BJ (cell line): ENCODE measurements around the gene MRPS24. TPM values are rescaled to one million over a fixed set of nuclear protein-coding genes. Genes with fewer than 3 reads are reported as not detected.
"Not testable (repeated sequence)": the region's sequence is repeated elsewhere in the genome, so short reads cannot be mapped to it uniquely, and the experiment has no call there.

Experiments
- CTCF ChIA-PET: fragments of 350-600 bp; formaldehyde crosslinking; extraction: SDS; loops from one replicate; lab custom pipeline; 2021; ENCODE audit warnings: antibody characterized with exemption, inconsistent platforms; lab: Yijun Ruan, JAX
- POLR2A ChIA-PET: fragments of 300-600 bp; sonication (Branson Sonifier 250); formaldehyde crosslinking; extraction: SDS; loops from one replicate; lab custom pipeline; 2021; ENCODE audit warnings: antibody characterized with exemption; lab: Charles Lee
- DNase-seq: peaks from one replicate; pipeline ENCODE4 v3.0.0-alpha.2; 2011; ENCODE audit warnings: low read depth
- H3K27me3 ChIP-seq: 2 replicates; pipeline ENCODE4 v1.6.0; 2011; ENCODE audit warnings: low read length; ENCODE audit not compliant: control insufficient read depth, insufficient read depth
- H3K36me3 ChIP-seq: 2 replicates; pipeline ENCODE4 v1.5.1; 2011; ENCODE audit warnings: low read length; ENCODE audit not compliant: control insufficient read depth, insufficient read depth
- H3K4me3 ChIP-seq: 2 replicates; pipeline ENCODE4 v1.5.1; 2011; ENCODE audit warnings: low read depth, mild to moderate bottlenecking, control low read depth, low read length
- polyA plus RNA-seq: library from polyadenylated mRNA; depleted of rRNA; stranded (reverse); fragments of >200 nt; gene quantifications from 2 replicates; pipeline ENCODE4 v1.2.3, GENCODE V29; 2011
- TF ChIP-seq, protein P1 (sequence below): IDR thresholded peaks from 2 replicates; pipeline ENCODE4 v1.5.1; 2011; ENCODE audit warnings: low read depth, mild to moderate bottlenecking, control low read depth, inconsistent platforms, low read length, moderate library complexity; ENCODE audit not compliant: insufficient read depth

The MRPS24 gene
- polyA plus RNA-seq, 1 experiment = 229 TPM

DNA sequence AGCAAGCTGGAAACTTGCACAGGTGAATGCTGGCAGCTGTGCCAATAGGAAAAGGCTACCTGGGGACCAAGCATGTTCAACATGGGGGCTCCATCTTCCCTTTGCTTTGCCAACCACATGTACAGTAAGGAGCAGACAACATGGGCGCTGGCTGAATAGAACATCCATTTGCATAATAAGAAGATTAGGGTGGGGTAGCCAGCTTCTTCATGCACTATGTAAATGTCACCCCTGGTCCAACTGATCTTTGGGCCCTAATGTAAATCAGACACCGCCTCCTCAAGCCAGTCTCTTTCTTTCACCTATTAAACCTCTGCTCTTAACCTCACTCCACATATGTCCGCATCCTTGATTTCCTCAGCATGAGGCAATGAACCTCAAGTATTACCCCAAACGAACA is 26.0 kb downstream of the MRPS24 start:
- no peak overlapping the region for H3K4me3 ChIP-seq
- TF ChIP-seq, protein P1, sequence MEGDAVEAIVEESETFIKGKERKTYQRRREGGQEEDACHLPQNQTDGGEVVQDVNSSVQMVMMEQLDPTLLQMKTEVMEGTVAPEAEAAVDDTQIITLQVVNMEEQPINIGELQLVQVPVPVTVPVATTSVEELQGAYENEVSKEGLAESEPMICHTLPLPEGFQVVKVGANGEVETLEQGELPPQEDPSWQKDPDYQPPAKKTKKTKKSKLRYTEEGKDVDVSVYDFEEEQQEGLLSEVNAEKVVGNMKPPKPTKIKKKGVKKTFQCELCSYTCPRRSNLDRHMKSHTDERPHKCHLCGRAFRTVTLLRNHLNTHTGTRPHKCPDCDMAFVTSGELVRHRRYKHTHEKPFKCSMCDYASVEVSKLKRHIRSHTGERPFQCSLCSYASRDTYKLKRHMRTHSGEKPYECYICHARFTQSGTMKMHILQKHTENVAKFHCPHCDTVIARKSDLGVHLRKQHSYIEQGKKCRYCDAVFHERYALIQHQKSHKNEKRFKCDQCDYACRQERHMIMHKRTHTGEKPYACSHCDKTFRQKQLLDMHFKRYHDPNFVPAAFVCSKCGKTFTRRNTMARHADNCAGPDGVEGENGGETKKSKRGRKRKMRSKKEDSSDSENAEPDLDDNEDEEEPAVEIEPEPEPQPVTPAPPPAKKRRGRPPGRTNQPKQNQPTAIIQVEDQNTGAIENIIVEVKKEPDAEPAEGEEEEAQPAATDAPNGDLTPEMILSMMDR = no peak
- no peak for DNase-seq
- ChIA-PET POLR2A (no interaction called here), CTCF (interaction anchor here (0.7 to 2.4 kb wide), 3 partner anchors 34 to 261 kb away, joined by 3 to 9 read pairs (median 3); partner anchors contain the start of gene STK17A)
- no peaks in the 10 kb centered on the region for H3K36me3 ChIP-seq
- H3K27me3 ChIP-seq = peaks cover 2% of the 10 kb centered on the region; the same call in 1 of the 2 replicates

- peaks cover 2% of the 10 kb centered on the region; the same call in 1 of the 2 replicates for H3K27me3 ChIP-seq
- ChIA-PET POLR2A (no interaction called here), CTCF (interaction anchor here (0.6 to 6.1 kb wide), 41 partner anchors 9 to 919 kb away, joined by 3 to 66 read pairs (median 4); partner anchors contain the start of genes BLVRA, COA1, MRPL32 and PSMA2)
- TF ChIP-seq, protein P1 = no peak
- H3K36me3 ChIP-seq = no peaks in the 10 kb centered on the region
- no peak for DNase-seq
- H3K4me3 ChIP-seq = no peak overlapping the region
These were observed 31.1 kb downstream of the MRPS24 start for GRCh38 chr7:43838201-43838658.

DNA sequence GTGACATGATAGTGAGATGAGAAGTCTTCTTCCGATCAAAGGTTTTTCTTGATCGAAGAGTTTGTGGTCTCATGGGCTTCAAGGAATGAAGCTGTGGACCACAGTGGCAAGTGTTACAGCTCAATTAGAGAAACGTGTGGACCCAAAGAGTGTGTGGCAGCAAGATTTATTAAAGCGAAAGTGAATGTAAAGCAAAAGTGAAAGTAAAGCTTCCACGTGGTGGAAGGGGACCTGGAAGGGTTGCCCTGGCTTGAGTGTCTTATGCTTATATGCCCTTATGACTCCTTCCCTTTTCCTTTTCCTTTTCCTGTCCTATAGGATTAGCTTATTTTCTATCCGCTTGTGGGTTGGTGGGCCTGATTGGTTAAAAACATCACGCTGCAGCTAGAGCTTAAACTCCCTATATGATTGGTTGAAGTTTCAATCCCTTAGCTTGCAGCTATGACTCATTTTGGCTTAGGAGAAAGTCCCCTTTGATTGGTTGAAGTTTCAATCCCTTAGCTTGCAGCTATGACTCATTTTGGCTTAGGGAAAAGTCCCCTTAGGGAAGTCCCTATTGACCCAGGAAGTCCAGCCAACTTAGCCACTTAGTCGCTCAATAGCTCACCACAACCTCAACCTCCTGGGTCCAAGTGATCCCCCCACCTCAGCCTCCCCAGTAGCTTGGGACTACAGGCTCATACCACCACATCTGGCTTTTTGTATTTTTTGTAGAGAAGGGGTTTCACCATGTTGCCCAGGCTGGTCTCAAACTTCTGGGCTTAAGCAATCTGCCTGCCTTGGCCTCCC is 34.7 kb downstream of the MRPS24 start:
- no peak overlapping the region for H3K4me3 ChIP-seq
- TF ChIP-seq, protein P1 = no peak
- H3K27me3 ChIP-seq = no peaks in the 10 kb centered on the region
- ChIA-PET POLR2A (no interaction called here), CTCF (interaction anchor here (0.6 to 6.1 kb wide), 3 partner anchors 105 to 378 kb away, joined by 3 to 66 read pairs (median 6); partner anchors contain the start of genes COA1 and STK17A)
- no peak for DNase-seq
- H3K36me3 ChIP-seq = no peaks in the 10 kb centered on the region

DNA sequence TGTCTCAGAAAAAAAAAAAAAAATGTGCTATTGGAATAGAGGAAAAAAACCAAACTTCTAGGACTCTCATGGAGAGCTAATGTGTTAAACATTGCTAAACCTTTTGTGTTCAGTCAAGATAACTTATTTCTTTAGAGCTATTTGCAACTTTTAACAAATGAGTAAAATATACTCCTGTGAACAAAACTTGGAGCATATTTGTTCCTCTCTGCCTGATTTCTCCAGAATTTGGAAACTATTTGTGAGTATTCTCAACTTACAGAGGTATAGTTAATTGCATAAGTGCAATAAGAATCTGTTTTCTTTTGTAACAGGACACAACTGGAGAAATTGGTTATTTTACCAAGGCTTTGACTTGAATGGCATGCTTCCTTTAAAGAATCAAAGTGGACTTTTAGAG is 38.4 kb downstream of the MRPS24 start:
- POLR2A ChIA-PET, H3K4me3 ChIP-seq, H3K36me3 ChIP-seq, DNase-seq: not testable (repeated sequence)
- peaks cover 13% of the 10 kb centered on the region for H3K27me3 ChIP-seq
- CTCF ChIA-PET = interaction anchor here (4.0 kb wide), 1 partner anchor 8 kb away, joined by 22 read pairs; no protein-coding TSS in a partner anchor

- Histone ChIP-seq H3K27me3 (peaks cover 20% of the 10 kb centered on the region), H3K36me3 (no peaks in the 10 kb centered on the region), H3K4me3 (no peak overlapping the region)
- ChIA-PET POLR2A (no interaction called here), CTCF (interaction anchor here (1.1 to 3.0 kb wide), 2 partner anchors 13 to 242 kb away, joined by 6 to 26 read pairs; partner anchors contain the start of gene STK17A)
- TF ChIP-seq, protein P1 = no peak
- DNase-seq = no peak
These were observed 43.9 kb downstream of the MRPS24 start for GRCh38 chr7:43825391-43825808.
